Activated T-helper 1 cell treated with anti-CD3 and anti-CD28 coated beads, Interleukin-12 subunit alpha, Interleukin-12 subunit beta, Interleukin-2, Interleukin-4 antibody, amounts not matched to agents 30 ng/mL and 10 ng/mL and 1 ng/mL, durations not matched to agents 14 hours and 24 hours and 36 hours (primary cell): ENCODE results near the gene CAPZB. TPM values are rescaled to one million over a fixed set of nuclear protein-coding genes. Genes with fewer than 3 reads are reported as not detected.

ENCODE experiments used
- DNase-seq: peaks from one replicate; pipeline ENCODE4 v3.0.0; 2021; ENCODE audit warnings: low spot score
- H3K27ac Mint-ChIP-seq: one replicate; pipeline ENCODE4 v1.8.0; 2021; ENCODE audit warnings: mild to moderate bottlenecking, mixed read lengths
- H3K27me3 Mint-ChIP-seq: one replicate; pipeline ENCODE4 v1.8.0; 2022; ENCODE audit warnings: mild to moderate bottlenecking, moderate library complexity, mixed read lengths; ENCODE audit not compliant: insufficient read depth
- H3K36me3 Mint-ChIP-seq: one replicate; pipeline ENCODE4 v1.8.0; 2021; ENCODE audit warnings: low read depth, mixed read lengths
- H3K4me1 Mint-ChIP-seq: one replicate; pipeline ENCODE4 v1.8.0; 2021; ENCODE audit warnings: low read depth, mixed read lengths
- H3K4me3 Mint-ChIP-seq: one replicate; pipeline ENCODE4 v1.8.0; 2021; ENCODE audit warnings: mild to moderate bottlenecking, moderate library complexity, mixed read lengths
- H3K9me3 Mint-ChIP-seq: one replicate; pipeline ENCODE4 v1.8.0; 2021; ENCODE audit warnings: mixed read lengths
- intact Hi-C: fragments of 100-400 bp; cut with micrococcal nuclease; formaldehyde crosslinking; loops from one replicate; pipeline ENCODE4 v1.15.1; 2024
- total RNA-seq: library from RNA; stranded (reverse); gene quantifications from 2 replicates; pipeline ENCODE4 v1.2.3, GENCODE V29; 2022

CAPZB gene
- total RNA-seq, 1 donor from 2014 or later = 323 TPM

DNA sequence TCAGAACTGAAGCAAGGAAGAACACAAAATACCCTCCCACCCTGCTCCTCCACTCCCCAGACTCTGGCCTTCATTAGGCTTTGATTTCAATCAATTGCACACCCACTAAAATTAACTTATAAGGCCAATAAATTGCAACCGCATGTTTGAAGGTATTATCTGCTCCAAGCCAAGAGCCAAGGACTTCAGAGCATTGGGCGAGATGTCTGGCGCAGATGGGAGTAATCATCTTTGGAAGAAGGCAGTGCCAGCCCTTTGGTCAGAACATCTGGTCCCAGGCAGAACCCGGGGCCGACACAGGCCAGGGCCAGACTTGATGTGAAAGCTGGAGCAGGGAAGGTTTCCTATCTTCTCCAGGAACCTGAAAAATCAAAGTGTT lies 113.2 kb downstream of the CAPZB start:
- H3K9me3 Mint-ChIP-seq = no peaks in the 10 kb centered on the region
- no peaks in the 10 kb centered on the region for H3K4me1 Mint-ChIP-seq
- no peak overlapping the region for H3K27ac Mint-ChIP-seq
- H3K4me3 Mint-ChIP-seq = no peak overlapping the region
- no peak for DNase-seq
- intact Hi-C loops = no loop called here
- H3K27me3 Mint-ChIP-seq = no peaks in the 10 kb centered on the region
- peaks cover 14% of the 10 kb centered on the region for H3K36me3 Mint-ChIP-seq

DNA sequence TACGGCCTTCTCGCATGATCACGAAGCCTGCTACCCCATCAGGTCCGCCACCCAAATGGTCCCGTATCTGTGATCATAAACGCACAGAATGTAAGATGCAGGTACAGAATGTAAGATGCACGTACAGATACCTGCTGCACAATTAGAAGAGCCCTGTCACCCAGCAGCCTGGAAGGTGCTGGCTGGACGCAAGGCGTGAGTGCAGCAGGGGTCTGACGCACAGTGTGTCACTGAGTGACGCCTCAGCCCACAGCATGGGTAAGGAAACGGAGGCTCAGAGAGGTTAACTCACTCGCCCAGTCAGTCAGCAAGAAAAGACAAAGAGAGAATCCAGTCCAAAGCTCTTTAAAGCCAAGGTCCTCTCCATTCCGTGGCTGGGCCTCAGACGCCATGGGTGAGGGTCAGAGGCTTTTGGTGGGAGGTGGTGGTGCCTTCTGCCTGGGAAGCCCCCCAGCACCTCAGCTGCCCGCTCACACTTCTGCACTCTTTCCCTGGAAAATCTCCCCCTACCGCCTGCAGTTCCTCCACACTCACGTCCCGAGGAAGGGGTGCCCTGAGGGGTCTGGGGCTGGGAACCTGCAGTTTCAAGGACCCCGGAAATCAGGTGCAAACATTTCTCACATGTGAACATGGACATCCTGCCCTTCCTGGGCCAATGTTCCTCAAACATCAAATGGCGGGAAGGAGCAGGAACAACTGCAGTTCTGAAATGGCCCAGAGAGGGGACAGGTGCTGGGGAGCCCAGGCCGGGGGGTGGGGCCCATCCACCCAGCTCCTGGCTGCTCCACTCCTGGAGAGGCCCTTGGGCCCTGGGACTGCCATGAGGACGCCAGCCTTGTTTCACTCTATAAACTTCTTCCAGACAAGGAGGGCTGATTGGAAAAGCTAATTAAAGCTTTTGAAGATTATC lies 113.9 kb downstream of the CAPZB start:
- DNase-seq = no peak
- no peaks in the 10 kb centered on the region for H3K4me1 Mint-ChIP-seq
- no peaks in the 10 kb centered on the region for H3K27me3 Mint-ChIP-seq
- H3K4me3 Mint-ChIP-seq = no peak overlapping the region
- H3K9me3 Mint-ChIP-seq = no peaks in the 10 kb centered on the region
- peaks cover 8% of the 10 kb centered on the region for H3K36me3 Mint-ChIP-seq
- intact Hi-C loops = no loop called here
- H3K27ac Mint-ChIP-seq = no peak overlapping the region

DNA sequence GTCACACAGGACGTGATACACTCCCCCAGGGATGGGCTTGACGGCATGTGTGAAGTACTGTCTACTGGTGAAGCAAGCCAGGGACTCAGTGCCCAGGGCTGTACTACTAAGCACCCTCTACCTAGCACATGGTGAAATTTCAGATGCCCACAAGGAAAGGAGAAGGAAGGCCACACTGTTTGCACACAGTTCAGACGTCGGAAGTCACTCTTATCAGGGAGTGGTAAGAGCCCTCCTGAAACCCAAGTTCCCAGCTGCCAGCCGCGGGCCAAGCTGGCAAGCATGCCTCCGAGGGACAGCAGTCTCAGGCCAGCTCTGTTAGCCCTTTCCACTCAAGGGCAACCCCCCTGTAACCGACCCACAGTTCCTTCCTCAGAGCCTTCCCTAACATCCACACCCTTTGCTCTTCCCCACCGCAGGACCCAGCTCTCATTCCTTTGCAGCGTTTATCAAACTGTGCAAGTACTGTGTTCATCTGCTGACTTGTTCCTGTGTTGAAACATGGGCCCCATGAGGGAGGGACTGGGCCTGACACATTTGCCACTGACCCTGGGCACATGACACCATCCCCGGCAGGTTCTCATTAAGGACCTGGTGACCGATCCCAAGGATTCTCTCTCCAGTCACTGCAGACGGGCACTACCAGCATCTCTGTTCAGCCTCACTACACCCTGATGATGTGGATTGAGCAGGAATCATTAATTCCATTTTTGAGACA lies 114.7 kb downstream of the CAPZB start:
- Mint-ChIP-seq H3K27me3 (no peaks in the 10 kb centered on the region), H3K4me3 (no peak overlapping the region), H3K4me1 (no peaks in the 10 kb centered on the region), H3K9me3 (no peaks in the 10 kb centered on the region), H3K36me3 (peaks cover 5% of the 10 kb centered on the region), H3K27ac (peak overlapping the region; percentile 53)
- intact Hi-C loops = no loop called here
- DNase-seq = no peak

DNA sequence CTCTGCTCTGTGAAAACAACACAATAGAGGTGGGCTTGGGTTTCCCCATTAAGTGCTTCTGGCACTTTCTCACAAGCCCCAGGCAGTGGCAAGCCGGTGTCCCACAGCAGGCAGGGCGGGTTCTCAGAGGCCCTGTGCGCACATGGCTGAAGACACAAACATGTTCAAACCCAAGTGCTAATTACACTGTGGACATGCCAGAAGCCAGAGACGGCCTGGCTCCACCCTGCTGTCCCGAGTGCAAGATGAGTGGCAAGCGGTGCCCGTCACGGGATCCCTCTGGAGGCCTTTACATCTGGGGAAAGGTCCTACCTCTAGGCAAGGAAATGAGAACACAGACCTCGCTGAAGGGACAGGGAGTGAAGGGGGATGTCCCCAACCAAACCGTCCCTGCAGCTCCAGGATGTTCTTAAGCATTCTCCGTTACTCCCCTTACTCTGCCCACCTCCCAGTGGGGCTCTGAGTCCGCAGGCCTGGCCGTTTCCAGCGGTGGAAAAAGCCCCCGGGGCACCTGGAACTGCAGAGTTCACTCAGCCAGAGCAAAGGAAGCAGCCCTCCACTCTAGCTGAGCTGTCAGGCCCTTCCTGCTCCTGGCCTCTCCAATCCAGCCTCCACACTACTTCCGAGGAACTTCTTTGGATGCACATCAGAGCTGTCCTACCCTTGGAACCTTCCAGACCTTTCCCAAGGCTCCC lies 115.8 kb downstream of the CAPZB start:
- no peak for DNase-seq
- no peaks in the 10 kb centered on the region for H3K9me3 Mint-ChIP-seq
- peaks cover 2% of the 10 kb centered on the region for H3K36me3 Mint-ChIP-seq
- H3K4me3 Mint-ChIP-seq = no peak overlapping the region
- no peak overlapping the region for H3K27ac Mint-ChIP-seq
- intact Hi-C loops = no loop called here
- no peaks in the 10 kb centered on the region for H3K27me3 Mint-ChIP-seq
- no peaks in the 10 kb centered on the region for H3K4me1 Mint-ChIP-seq

DNA sequence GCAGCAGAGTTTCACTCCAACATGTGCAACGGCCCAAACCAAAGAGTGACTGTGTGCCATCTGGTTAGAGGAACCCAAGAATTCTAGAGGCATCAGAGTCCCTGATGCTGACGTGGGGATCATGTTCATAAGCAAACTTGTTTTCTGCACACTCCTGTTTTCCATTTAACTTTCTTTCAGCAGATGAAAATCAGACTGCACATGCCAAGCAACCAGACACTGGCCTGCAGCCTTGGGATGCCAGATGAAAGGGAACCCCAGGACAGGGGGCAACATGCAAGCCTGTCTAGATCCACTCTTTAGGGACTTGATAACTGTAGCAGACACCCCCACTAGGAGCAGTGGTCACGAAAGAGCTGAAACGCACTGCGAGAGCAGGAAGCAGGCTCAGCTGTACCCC lies 116.4 kb downstream of the CAPZB start:
- H3K4me1 Mint-ChIP-seq = no peaks in the 10 kb centered on the region
- no peak overlapping the region for H3K27ac Mint-ChIP-seq
- H3K27me3 Mint-ChIP-seq = no peaks in the 10 kb centered on the region
- peaks cover 4% of the 10 kb centered on the region for H3K36me3 Mint-ChIP-seq
- H3K4me3 Mint-ChIP-seq = no peak overlapping the region
- intact Hi-C loops = no loop called here
- no peaks in the 10 kb centered on the region for H3K9me3 Mint-ChIP-seq
- no peak for DNase-seq

DNA sequence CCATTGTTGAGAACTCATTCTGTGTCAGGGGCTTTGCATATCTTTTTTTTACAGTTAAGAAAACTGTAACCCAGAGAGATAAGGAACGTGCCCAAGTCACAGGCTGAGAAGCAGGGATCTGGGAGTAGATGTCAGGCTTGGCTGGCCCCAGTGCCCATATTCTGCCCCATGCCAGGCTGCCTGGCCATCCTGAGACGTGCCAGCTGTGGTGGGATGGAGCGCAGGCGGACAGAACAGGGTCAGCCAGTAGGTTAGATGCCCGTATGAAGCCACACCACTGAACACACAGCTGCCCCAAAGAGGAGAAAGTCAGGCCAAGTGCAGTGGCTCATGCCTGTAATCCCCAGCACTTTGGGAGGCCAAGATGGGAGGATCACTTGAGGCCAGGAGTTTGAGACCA lies 117.3 kb downstream of the CAPZB start:
- no peaks in the 10 kb centered on the region for H3K4me1 Mint-ChIP-seq
- intact Hi-C loops = no loop called here
- H3K36me3 Mint-ChIP-seq = peaks cover 6% of the 10 kb centered on the region
- no peaks in the 10 kb centered on the region for H3K9me3 Mint-ChIP-seq
- no peaks in the 10 kb centered on the region for H3K27me3 Mint-ChIP-seq
- no peak overlapping the region for H3K27ac Mint-ChIP-seq
- no peak overlapping the region for H3K4me3 Mint-ChIP-seq
- no peak for DNase-seq

DNA sequence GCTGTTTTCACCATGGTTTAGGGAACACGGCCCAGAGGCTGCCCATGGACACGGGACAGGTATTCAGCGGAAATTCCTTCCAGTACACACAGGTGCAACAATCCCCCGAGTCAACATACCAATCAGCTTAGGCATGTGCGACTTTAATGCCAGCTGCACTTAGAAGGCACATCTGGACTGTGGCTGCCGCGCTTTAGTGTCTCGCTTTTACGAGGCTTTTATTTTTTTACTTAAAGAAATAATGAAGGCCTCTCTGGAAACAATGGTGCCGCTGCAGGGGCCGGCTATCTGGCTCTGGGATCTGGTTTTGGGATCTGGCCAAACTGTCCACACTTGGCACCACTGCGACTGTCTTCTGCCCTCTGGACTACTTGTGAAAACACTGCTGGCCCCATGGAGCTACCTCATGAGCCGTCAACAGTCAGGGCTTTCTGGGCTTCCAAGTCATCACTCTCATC lies 117.7 kb downstream of the CAPZB start:
- intact Hi-C loops = no loop called here
- no peaks in the 10 kb centered on the region for H3K27me3 Mint-ChIP-seq
- H3K4me1 Mint-ChIP-seq = no peaks in the 10 kb centered on the region
- H3K4me3 Mint-ChIP-seq = no peak overlapping the region
- no peak overlapping the region for H3K27ac Mint-ChIP-seq
- no peaks in the 10 kb centered on the region for H3K9me3 Mint-ChIP-seq
- peaks cover 6% of the 10 kb centered on the region for H3K36me3 Mint-ChIP-seq
- DNase-seq = no peak

DNA sequence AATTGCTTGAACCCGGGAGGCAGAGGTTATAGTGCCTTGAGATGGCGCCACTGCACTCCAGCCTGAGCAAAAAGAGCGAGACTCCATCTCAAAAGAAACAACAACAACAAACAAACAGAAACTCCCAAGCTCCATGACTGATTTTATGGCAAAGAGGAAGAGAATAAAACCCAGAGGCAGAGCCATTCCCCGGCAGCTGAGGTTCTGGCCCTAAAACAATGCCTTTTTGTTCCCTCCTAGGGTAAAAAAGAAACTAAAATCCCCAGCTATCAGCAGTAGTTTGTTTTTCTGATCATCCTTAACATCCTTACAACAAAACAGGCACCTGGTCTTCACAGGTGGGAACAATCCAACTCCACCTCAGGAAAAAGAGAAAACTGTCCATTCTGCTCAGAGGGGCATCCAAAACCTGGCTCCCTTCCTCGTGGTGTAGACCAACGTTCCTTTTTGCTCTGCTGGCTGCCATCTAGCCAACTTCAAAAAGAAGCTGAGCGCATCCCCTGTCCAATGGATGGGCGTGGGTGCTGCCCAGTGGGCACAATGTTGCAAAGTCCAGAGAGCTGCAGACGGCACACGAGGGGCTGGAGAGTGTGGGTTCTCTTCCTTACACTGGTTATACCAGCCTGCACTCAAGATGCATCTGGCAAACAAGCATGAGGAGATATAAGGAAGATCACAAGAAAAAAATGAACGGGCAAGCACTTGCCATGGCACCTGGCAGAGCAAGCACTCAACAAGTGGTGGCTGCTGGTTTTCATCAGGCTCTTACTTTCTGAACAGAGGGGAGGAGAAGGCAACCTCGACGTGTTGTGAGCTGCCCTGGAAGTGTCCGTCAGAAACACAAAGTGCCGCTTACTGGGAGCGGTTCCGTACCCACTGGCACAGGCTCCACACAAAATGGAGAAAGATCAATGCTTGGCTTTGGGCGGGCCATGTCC lies 118.5 kb downstream of the CAPZB start:
- Mint-ChIP-seq H3K36me3 (peaks cover 6% of the 10 kb centered on the region), H3K27ac (peak overlapping the region; percentile 73), H3K4me1 (no peaks in the 10 kb centered on the region), H3K9me3 (no peaks in the 10 kb centered on the region), H3K4me3 (no peak overlapping the region), H3K27me3 (no peaks in the 10 kb centered on the region)
- intact Hi-C loops = no loop called here
- DNase-seq = no peak

DNA sequence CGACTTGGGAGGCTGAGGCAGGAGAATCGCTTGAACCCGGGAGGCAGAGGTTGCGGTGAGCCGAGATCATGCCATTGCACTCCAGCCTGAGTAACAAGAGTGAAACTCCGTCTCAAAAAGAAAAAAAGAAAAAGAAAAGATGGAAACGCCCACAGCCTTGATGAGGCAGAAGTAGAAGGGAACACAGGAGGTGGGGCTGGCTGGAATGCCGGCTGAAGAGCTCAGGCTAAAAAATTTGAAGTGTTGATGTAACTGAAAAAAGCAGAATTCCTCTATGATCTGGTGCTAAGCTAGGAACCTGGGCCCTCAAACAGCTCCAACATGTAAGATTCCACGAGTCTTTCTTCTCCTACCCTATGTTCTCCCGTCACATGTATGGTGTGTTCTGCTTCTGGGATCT lies 119.6 kb downstream of the CAPZB start:
- Mint-ChIP-seq H3K27me3 (no peaks in the 10 kb centered on the region), H3K9me3 (no peaks in the 10 kb centered on the region), H3K4me3 (no peak overlapping the region), H3K36me3 (peaks cover 6% of the 10 kb centered on the region), H3K27ac (no peak overlapping the region), H3K4me1 (peaks cover 7% of the 10 kb centered on the region)
- intact Hi-C loops = no loop called here
- DNase-seq = no peak

DNA sequence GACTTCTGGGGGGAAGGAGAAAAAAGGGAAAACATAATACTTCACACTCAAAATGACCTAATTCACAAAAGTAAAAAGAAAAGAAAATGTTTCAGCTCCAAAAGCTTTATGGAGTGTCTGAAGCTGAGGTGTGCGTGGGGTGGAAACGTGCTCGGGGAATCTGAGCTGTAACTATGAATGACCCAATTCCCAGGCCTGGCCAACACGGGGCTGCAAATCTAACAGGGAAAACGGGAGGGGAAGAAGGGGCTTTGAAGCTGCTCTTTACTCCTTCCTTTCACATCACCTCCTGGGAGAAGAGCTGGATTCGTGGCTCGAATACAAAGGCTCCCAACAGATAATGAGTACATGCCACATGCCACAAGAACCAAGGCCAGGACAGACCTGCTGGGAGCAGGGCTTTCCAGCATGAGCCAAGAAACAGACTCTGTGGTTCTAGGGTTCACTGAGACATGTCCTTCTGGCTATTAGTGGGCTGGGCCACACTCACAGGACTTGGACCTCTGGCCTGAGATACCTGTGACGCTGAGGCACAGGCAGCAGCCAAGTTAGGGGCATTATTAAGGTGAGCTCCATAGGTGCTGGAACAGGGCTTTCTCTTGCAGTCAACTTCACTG lies 121.7 kb downstream of the CAPZB start:
- Mint-ChIP-seq H3K27ac (no peak overlapping the region), H3K36me3 (peaks cover 6% of the 10 kb centered on the region), H3K9me3 (no peaks in the 10 kb centered on the region), H3K4me1 (peaks cover 17% of the 10 kb centered on the region), H3K27me3 (no peaks in the 10 kb centered on the region), H3K4me3 (no peak overlapping the region)
- intact Hi-C loops = no loop called here
- DNase-seq = no peak

DNA sequence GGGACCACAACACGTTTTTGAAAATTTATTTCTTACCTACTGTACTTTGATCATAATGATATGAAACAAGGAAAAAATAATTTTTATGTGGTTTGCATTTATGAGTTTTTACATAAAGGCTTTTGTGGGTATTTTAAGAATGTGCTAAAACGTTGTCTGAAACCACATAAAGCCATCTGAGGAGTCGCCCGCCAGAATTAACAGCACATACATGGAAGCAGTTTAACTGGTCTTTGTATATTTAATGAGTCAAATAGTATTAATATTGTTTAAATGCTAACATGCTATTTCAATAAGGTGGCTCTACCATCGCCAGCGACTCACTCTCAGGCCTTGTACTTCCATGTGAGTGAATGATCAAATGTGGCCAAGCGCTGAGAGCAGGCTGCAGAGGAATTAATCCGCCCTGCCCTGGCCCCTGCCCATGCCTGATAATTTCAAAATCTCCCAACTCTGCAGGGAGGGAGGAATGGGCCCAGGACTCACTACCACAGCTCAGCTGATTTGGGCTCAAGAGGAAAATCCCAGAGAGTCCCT lies 123.7 kb downstream of the CAPZB start:
- Mint-ChIP-seq H3K4me3 (no peak overlapping the region), H3K27ac (no peak overlapping the region), H3K4me1 (peaks cover 17% of the 10 kb centered on the region), H3K27me3 (no peaks in the 10 kb centered on the region), H3K9me3 (no peaks in the 10 kb centered on the region), H3K36me3 (peaks cover 11% of the 10 kb centered on the region)
- intact Hi-C loops = no loop called here
- DNase-seq = no peak
